SIG-M5 treated with dmso at 0.1 percent for 504 hours (cell line): ENCODE data around the gene IFNGR1.

ENCODE experiments used
- DNase-seq: peaks from one replicate; lab custom pipeline; 2025; ENCODE audit not compliant: unreplicated experiment; lab: John Stamatoyannopoulos, UW

IFNGR1 gene

GRCh38 chr6:137156650-137157049 lies 62.5 kb downstream of the IFNGR1 start:
- DNase-seq: no peak

- DNase-seq: peak; percentile 79
Observed at GRCh38 chr6:137155830-137156229, 63.4 kb downstream of the IFNGR1 start.

- DNase-seq: peak; percentile 74
Observed at GRCh38 chr6:137150072-137150471, 69.1 kb downstream of the IFNGR1 start.

GRCh38 chr6:137149035-137149393 lies 70.2 kb downstream of the IFNGR1 start:
- peak; percentile 52 for DNase-seq

- peak; percentile 52 for DNase-seq
Observed at GRCh38 chr6:137148306-137149034, 70.7 kb downstream of the IFNGR1 start.
